ENCODE results near the gene ZBTB40.

ZBTB40 gene

GRCh38 chr1:22473952-22474351 lies 22.3 kb downstream of the ZBTB40 start:
- DNase-seq = no peak

- DNase-seq = no peak
Observed at GRCh38 chr1:22476566-22476965, 24.9 kb downstream of the ZBTB40 start.

GRCh38 chr1:22483121-22483520 lies 31.5 kb downstream of the ZBTB40 start:
- no peak for DNase-seq

GRCh38 chr1:22484706-22485345 lies 33.2 kb downstream of the ZBTB40 start:
- no peak for DNase-seq

GRCh38 chr1:22485431-22485830 lies 33.8 kb downstream of the ZBTB40 start:
- DNase-seq = no peak

GRCh38 chr1:22487781-22488180 lies 36.1 kb downstream of the ZBTB40 start:
- no peak for DNase-seq

GRCh38 chr1:22488319-22488718 lies 36.7 kb downstream of the ZBTB40 start:
- no peak for DNase-seq

- no peak for DNase-seq
Observed at GRCh38 chr1:22489278-22489677, 37.6 kb downstream of the ZBTB40 start.

- no peak for DNase-seq
Observed at GRCh38 chr1:22489823-22490222, 38.2 kb downstream of the ZBTB40 start.

- DNase-seq = no peak
Observed at GRCh38 chr1:22490309-22490708, 38.7 kb downstream of the ZBTB40 start.

- DNase-seq = no peak
Observed at GRCh38 chr1:22491995-22492715, 40.5 kb downstream of the ZBTB40 start.

- no peak for DNase-seq
Observed at GRCh38 chr1:22494144-22494543, 42.5 kb downstream of the ZBTB40 start.

GRCh38 chr1:22494943-22495579 lies 43.4 kb downstream of the ZBTB40 start:
- no peak for DNase-seq

- no peak for DNase-seq
Observed at GRCh38 chr1:22496536-22497160, 45.0 kb downstream of the ZBTB40 start.

- no peak for DNase-seq
Observed at GRCh38 chr1:22498463-22498862, 46.8 kb downstream of the ZBTB40 start.

GRCh38 chr1:22500058-22500457 lies 48.4 kb downstream of the ZBTB40 start:
- DNase-seq = no peak

- DNase-seq = no peak
Observed at GRCh38 chr1:22500471-22500870, 48.8 kb downstream of the ZBTB40 start.

GRCh38 chr1:22502202-22502601 lies 50.6 kb downstream of the ZBTB40 start:
- no peak for DNase-seq

GRCh38 chr1:22503721-22504410 lies 52.2 kb downstream of the ZBTB40 start:
- no peak for DNase-seq

GRCh38 chr1:22506130-22506692 lies 54.6 kb downstream of the ZBTB40 start:
- no peak for DNase-seq

GRCh38 chr1:22507587-22507986 lies 55.9 kb downstream of the ZBTB40 start:
- no peak for DNase-seq

GRCh38 chr1:22508329-22508728 lies 56.7 kb downstream of the ZBTB40 start:
- DNase-seq = no peak

GRCh38 chr1:22508991-22509390 lies 57.3 kb downstream of the ZBTB40 start:
- DNase-seq = no peak
